NB4 (cell line): Measurements from ENCODE around the gene ATP5PF.

ENCODE experiments used
- CTCF ChIP-seq: IDR thresholded peaks from one replicate; pipeline ENCODE4 v1.5.1; 2012; ENCODE audit warnings: low read depth, low read length
- MAX ChIP-seq: IDR thresholded peaks from 2 replicates; pipeline ENCODE4 v1.6.1; 2011; ENCODE audit warnings: low read depth, low read length
- MYC ChIP-seq: IDR thresholded peaks from 2 replicates; pipeline ENCODE4 v1.6.1; 2011; ENCODE audit warnings: low read depth, low read length
- POLR2A ChIP-seq: IDR thresholded peaks from 2 replicates; pipeline ENCODE4 v1.6.1; 2011; ENCODE audit warnings: mild to moderate bottlenecking; ENCODE audit not compliant: insufficient read length; ENCODE audit errors: extremely low read depth

- TF ChIP-seq POLR2A (no peak), CTCF (no peak), MAX (no peak), MYC (no peak)
These were observed 52.3 kb downstream of the ATP5PF start for GRCh38 chr21:25682382-25682781.
